Activated CD4-positive, alpha-beta T cell treated with anti-CD3 and anti-CD28 coated beads, Interleukin-2, Interleukin-6, amounts not matched to agents 100 ng/mL and 50 ng/mL, durations not matched to agents 16 hours and 8 hours (primary cell): ENCODE measurements around the gene RALGAPA1.
"Not testable (repeated sequence)": the region's sequence is repeated elsewhere in the genome, so short reads cannot be mapped to it uniquely, and the experiment has no call there.

Experiments
- DNase-seq: peaks from one replicate; pipeline ENCODE4 v3.0.0-alpha.2; 2020

RALGAPA1 gene

DNA sequence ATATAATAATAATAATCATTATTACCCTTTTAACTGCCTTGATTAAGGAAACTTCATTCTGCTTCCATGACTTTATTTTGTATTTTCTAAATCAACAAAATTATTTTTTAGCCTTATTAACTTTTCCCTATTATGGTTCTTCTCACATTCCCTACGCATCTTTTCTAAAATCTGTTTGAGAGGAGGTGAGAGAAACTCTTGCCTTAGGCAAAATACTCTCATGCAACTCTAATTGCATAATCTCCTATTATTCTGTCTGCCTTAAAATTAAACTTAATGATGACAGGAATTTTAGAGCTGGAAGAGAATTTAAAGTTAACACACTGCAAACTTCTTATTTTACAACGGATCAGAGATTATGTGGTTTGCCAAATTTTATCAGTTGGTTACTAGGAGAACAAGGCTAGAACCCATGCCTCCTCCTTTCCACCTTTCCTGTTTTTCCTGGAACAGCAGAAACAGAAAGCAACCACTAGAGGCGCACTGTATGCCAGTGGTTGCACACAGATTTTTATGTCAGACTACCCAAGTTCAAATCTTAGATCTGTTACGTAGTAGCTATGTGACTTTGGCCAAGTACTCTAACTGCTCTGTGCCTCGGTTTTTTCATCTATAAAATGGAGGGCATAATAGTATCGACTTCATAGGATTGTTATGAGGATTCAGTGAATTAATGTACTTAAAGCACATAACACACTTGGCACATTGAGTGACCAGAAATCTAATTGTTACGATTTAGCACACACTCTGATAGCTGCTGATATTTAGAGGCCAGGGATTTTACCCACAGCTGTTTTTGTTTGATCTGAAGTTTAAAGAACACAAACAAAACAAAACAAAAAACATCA, 12.7 kb upstream of the RALGAPA1 start:
- peak; percentile 45 for DNase-seq

DNA sequence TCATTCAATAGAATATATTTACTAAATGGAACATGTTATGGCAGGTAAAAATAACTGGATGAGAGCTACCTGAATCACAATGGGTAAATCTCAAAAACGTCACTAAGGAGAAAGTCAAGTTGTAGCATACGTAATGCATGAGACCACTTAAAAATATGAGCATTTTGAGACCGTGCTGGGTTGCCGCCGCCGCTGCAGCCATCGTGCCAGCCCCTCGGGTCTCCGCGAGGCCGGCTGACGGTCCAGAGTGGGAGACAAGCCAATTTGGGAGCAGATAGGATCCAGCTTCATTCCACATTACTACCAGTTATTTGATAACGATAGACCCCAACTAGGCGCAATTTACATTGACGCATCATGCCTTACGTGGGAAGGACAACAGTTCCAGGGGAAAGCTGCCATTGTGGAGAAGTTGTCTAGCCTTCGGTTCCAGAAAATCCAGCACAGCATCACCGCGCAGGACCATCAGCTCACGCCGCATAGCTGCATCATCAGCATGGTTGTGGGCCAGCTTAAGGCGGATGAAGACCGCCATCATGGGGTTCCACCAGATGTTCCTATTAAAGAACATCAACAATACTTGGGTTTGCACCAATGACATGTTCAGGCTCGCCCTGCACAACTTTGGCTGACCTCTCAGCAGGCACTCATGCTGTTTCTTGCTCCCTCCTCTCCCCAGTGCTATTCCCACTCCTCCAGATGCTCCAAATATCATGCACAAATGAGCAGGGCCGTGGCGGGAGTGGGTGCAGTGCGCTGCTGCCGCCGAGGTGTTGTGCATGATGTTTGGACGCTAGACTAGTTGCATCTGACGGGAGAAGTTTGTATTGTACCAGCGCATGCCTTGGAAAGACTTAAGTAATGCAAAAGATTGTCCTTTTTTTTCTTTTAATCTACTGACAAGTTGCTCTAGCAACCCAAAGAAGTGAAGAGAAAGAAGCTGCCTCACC, 10.8 kb upstream of the RALGAPA1 start:
- no peak for DNase-seq

DNA sequence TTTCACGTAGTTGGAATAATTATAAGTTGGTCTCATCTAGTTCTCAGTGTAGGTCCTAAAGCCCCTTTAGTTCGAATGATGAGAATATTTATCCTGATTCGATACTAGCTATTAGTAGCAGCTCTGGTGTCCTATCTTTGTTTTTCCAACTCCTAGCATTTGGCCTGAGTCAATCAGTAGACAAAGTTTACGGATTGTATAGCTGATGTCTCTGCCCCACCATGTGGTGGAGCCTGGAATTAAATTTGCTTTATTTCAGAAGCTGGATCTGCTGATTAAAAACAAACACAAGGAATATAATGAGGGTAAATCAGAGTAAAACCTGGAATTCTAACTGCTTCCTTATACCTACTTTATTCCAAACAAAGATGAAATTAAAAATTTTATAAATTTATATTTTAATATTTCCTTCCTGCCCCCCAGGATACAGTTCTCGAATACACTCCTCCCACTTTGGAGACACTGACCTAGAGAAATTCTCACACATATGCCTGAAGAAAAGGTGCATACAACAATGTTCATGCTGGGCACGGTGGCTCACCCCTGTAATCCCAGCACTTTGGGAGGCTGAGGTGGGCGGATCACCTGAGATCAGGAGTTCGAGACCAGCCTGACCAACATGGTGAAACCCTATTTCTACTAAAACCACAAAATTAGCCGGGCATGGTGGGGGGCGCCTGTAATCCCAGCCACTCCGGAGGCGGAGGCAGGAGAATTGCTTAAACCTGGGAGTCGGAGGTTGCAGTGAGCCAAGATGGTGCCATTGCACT, 9.4 kb upstream of the RALGAPA1 start:
- peak; percentile 51 for DNase-seq

DNA sequence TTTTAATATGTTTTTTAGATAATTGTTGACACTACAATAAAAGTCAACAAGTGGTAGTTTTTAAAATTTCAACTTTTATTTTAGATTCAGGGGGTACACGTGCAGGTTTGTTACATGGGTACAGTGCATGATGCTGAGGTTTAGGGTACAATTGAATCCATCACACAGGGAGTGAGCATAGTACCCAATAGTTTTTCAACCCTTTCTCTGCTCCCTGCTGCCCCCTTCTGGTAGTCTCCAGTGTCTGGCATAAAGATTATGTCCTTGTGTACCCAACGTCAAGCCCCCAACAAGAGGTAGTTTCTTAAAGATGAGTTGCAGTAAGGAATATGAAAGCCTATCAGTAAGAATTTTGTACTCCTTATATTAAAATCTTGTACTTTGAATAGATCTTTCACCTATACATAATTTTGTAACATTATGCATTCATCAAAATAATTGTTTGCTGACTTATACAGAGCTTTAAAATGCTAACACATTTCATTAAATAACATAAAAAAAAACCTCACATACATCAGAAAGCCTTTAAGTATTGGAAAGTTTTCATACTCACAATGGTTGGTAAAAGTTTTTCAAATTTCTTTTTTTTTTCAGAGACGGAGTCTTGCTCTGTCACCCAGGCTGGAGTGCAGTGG, 5.4 kb upstream of the RALGAPA1 start:
- DNase-seq = peak; percentile 88

DNA sequence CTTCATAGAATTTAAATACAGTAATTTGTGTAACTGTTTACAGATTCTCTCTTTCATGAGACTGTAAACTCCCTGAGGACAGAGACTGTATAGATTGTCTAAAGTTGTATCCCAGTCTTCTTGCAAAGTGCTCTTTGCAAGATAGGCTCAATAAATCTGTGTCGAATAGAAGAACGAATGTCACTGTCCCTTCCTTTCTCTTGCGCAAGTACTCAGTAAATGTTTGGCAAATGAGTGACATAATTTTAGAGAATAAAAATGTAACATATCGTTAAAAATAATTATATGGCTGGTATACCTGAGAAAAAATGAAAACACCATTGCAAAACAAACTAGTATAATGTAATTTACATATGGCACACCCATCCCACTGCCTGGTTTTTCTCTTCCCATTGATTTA, 1.9 kb upstream of the RALGAPA1 start:
- DNase-seq = no peak

DNA sequence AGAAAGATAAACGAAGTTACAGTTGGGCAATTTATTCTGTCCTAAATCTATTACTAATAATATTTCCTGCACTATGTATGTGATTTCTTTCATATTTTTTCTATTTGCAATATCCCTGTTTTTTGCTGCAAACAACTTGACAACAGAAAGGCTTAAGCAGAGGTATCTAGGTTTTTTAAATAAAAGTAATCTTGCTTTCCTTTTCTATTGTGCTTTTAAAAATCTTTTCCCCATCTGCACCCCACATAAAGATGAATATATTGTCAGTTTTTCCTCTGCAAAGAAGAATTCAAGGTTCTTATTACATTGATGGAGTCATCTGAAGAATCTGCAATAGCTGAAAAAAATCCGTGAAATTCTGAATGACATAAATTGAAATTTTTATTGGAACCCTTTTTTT, 502 bp upstream of the RALGAPA1 start:
- DNase-seq = no peak

DNA sequence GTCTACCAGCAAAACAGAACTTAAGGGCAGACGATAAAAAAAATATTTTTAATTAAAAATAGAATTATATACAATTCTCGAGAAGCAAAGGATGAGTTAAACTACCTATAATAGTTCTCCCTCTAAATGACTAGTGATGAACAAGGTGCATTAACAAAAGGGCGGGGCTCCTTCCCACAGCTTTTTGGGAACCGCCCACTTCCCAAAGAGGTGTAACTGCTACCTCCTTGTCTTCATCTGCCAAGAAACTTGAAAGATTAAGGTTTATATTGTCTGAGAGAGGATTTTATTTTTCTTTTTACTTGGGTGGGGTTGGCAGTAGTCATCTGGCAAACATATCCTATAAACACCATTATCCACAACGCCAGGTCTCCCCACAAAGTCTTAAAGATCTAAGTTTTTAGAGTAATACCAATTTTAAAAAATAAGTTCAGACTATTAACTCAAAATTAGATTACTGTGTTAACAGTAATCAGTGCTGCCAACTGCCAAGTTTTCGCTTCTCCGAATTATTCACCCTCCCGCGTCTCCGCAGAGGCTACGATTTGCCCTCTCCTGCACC, 938 bp downstream of the RALGAPA1 start:
- DNase-seq = peak; percentile 49

DNA sequence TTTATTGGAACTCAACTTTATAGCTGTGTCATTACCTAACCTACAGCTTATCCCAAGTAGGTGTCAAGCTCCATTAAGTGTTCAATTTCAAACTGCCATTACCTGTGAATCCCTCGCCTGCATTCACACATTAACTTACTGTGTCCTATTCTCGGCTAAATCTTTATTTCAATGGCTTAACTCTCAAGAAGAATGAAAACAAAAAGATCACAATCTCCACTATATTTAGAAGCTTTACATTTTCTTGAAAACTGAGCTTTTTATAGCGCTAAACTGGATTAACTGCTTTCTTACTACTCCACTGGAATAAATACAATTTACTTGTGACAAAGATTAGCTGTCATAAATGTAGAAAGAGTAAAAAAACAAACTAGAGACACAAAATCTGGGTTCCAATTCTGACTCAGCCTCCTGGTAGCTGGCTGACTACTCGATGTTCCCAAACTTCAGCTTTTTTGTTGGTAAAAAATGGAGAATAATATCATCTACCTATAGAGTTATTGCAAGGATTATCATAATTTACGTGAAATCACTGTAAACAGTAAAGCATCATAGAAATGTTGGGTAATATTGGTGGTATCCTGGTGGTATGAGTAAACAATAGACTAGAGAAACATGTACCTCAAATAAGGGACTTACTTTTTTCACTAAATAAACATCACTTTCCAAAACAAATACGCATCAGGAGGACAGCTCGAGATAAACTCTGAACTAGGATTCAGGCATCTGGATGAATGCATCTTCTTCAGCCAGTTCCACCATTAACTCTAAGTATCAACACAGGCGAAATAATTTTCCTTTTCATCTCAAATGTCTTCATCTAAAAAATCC, 1.7 kb downstream of the RALGAPA1 start:
- DNase-seq = peak; percentile 14

DNA sequence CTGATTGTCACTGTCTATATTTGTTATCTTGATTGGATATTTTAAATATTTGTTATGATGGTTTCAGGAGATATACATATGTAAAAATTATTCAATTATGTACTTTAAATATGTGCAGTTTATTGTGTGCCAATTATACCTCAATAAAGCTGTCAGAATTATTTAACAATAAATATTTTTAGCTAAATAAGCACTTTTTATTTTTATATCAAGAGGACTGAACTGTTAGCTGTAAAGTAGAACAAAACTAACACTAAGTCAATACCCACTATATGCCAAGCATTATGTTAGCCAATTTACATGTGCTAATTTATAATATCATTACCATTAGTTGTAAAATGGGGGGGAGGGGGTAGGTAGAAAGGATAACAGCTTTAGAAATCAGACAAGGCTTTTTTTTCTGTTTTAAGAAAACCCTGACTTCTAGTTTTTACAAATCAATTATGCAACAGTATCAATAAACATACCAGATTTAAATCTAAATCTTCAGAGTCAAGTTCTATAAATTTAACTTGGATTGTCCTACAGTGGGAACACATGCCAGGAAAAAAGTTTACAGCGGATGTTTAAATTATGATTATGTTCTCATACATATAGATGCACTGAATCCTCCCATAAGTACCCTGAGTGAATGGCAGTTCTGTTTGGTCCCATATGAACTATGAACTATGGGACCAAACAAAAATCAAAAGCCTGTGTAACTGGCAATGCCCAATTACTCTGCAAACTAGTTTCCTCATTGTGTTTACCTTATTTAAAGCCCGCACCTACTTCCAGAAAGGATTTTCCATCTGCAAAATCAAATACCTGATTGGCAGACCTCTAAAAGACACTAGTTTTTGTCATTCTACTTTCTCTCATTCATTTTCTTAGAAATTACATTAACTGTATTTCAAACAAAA, 2.8 kb downstream of the RALGAPA1 start:
- no peak for DNase-seq

DNA sequence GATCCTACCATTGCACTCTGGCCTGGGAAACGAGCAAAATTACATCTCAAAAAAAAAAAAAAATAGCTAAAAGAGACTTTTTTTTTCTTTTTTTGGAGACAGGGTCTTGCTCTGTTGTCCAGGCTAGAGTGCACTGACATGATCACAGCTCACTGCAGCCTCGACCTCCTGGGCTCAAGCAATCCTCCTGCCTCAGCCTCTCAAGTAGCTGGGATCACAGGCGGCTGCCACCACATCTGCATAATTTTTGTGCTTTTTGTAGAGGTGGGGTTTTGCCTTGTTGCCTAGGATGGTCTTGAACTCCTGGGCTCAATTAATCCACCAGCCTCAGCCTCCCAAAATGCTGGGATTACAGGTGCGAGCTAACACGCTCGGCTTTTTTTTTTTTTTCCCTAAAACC, 11.3 kb downstream of the RALGAPA1 start:
- no peak for DNase-seq

DNA sequence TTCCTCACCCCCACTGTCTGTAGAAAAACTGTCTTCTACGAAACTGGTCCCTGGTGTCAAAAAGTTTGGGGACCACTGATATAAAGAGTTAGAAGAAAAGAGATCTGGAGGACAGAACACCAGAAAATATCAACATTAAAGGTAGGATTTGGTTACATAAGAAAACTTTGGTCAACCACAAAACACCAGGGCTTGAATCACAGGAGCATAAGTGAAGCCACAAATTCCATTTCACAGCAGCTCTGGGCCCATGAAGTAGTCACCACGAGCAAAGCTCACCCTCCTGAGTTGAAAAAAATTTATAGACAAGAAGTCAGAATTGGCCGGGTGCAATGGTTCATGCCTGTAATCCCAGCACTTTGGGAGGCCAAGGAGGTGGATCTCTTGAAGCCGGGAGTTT, 19.4 kb downstream of the RALGAPA1 start:
- peak; percentile 30 for DNase-seq

DNA sequence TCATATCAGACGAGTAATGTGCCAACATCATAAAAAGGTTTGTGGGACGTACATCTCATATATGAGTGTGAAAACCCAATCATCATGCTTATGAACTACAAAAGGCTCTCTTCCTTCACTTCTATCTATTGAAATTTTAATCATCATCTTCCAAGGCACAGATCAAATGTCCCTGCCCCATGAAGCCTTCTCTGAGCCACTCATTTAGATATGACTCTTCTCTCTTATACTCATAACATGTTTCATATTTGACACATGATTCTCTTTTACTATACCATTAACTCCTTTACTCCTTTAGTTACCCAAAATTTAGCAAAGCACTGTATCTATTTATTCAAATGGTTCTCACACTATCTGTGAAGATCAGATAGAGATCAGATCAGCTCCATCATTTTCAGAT, 22.2 kb downstream of the RALGAPA1 start:
- peak; percentile 14 for DNase-seq

DNA sequence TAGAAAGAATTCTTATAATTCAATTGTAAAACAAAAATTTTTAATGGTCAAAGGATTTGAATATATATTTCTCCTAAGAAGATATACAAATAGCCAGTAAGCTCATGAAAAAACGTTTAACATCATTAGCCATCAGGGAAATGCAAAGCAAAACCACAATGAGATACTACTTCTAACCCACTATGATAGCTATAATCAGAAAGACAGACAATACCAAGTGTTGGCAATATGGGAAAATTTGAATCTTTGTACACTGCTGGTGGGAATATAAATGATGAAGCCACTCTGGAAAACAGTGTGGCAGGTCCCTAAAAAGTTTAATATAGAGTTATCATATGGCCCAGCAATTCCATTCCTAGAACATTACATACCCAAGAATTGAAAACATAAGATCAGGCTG, 25.4 kb downstream of the RALGAPA1 start:
- DNase-seq = no peak

DNA sequence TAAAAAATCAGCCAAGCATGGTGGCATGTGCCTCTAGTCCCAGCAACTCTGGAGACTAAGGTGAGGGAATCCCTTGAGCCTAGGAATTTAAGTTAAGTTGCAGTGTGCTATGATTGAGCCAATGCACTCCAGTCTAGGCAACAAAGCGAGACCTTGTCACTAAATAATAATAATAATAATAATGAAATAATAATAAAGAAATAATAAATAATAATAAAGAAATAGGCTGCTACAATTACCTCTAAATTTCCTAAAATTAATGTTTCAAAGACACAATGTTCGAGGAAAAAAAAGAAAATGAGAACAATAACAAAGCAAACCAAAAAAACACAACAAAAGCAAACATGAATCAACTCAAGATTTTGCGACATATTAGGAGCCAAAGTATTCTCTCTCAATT, 29.7 kb downstream of the RALGAPA1 start:
- no peak for DNase-seq

DNA sequence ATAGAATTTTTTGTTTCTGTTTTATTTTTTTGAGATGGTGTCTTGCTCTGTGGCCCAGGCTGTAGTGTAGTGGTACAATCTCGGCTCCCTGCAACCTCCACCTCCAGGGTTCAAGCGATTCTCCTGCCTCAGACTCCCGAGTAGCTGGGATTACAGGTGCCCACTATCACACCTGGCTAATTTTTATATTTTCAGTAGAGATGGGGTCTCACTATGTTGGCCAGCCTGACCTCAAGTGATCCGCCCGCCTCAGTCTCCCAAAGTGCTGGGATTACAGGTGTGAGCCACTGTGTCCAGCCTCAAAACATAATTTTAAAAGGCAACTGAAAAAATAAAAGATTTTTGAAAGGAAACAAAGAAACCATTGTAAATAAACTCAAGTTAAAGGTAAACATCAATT, 31.5 kb downstream of the RALGAPA1 start:
- not testable (repeated sequence) for DNase-seq

DNA sequence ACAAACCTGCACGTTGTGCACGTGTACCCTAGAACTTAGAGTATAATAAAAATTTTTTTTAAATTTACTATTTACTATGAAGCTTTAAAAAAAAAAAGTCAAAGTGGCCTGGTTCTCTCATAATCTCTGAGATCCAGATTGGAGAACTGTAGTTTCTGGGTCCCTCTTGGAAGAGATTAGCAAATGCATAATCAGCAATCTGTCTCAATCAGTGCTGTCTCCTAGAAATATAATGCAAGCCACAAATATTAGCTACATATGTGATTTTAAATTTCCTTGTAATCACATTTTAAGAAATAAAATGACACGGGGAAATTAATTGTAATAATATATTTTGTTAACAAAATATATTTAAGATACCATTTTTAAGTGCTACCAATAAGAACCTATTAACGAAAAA, 32.3 kb downstream of the RALGAPA1 start:
- no peak for DNase-seq

DNA sequence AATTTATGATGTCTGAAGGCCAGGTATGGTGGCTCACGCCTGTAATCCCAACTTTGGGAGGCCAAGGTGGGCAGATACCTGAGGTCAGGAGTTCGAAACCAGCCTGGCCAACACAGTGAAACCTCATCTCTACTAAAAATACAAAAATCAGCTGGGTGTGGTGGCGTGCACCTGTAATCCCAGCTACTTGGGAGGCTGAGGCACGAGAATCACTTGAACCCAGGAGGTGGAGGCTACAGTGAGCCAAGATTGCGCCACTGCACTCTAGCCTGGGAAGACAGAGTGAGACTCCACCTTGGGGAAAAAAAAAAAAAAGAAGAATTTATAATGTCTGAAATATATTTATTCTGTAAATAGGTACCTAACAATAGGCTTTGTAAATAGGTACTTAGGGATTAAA, 33.0 kb downstream of the RALGAPA1 start:
- not testable (repeated sequence) for DNase-seq

DNA sequence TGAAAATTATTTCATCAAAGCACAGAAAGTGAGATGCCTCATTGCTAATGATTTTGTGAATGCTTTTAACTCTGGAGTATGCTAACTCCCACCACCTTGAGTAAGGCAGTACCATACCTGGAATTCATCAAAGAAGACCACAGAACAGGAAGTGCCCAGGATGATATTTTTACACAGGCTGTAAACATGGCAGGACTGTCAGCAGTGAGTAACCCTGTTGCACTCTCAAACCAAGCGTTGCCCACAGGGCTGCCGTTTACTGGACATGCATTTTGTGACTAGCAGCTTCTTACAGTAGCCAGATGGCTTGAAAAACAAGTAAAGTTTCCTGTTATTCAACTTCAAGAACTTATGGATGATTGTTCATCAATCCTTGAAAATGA, 42.4 kb downstream of the RALGAPA1 start:
- peak; percentile 29 for DNase-seq

DNA sequence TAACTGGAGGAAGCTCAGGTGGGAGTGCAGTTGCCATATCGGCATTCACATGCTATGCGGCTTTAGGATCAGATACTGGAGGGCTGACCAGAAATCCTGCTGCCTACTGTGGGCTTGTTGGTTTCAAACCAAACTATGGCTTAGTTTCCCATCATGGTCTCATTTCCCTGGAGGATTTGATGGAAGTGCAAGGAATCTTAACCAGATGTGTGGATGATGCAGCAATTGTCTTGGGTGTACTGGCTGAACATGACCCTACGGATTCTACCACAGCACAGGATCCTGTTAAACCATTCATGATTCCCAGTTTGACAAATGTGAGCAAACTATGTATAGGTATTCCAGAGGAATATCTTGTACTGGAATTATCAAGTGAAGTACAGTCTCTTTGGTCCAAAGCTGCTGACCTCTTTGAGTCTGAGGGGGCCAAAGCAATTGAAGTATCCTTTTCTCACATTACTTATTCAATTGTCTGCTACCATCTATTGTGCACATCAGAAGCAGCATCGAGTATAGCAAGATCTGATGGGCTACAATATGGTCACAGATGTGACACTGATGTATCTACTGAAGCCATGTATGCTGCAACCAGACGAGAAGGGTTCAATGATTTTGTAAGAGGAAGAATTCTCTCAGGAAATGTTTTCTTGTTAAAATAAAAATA, 42.9 kb downstream of the RALGAPA1 start:
- no peak for DNase-seq

DNA sequence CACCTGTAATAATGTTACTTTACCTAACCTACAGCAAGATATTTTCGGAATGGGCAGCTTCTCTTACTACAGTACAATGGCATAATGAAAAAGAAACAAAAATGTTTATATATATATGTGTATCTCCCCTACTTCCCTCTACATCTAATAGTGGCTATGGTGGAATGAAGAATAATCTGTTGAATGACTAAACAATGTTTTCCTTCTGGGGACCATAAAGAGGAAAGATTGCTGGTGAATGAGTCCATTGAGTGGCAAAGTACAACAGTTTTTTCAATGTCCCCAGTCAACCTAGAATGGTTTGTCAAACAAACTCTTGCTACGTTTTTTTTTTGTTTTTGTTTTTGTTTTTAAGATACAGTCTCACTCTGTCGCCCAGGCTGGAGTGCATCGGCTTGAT, 47.2 kb downstream of the RALGAPA1 start:
- DNase-seq = no peak
